GM23338 (cell line): ENCODE data around the gene KRTAP10-9. TPM values are rescaled to one million over a fixed set of nuclear protein-coding genes. Genes with fewer than 3 reads are reported as not detected.
"Not testable (repeated sequence)": the region's sequence is repeated elsewhere in the genome, so short reads cannot be mapped to it uniquely, and the experiment has no call there.

ENCODE experiments used
- ATAC-seq: fragments of 200-7000 bp; cut with Tn5 transposase; 3 replicates; pipeline ENCODE4 v1.9.1; 2020
- DNase-seq: peaks from one replicate; pipeline ENCODE4 v3.0.0-alpha.2; 2015; ENCODE audit warnings: low spot score
- H2AFZ ChIP-seq: fragments of 200-600 bp; sonication (generic); 2 replicates; pipeline ENCODE4 v1.8.0; 2016; ENCODE audit warnings: antibody characterized with exemption, mild to moderate bottlenecking, moderate library complexity
- H3F3A ChIP-seq: fragments of 200-600 bp; sonication (generic); replicated peaks from 2 replicates; pipeline ENCODE4 v1.8.0; 2017; ENCODE audit warnings: antibody characterized with exemption, mixed run types, low read depth
- H3K27ac ChIP-seq: fragments of 200-600 bp; sonication (generic); 2 replicates; pipeline ENCODE4 v1.6.1; 2016; ENCODE audit warnings: low read depth
- H3K27me3 ChIP-seq: fragments of 200-600 bp; sonication (generic); 2 replicates; pipeline ENCODE4 v1.8.0; 2016; ENCODE audit warnings: mild to moderate bottlenecking, mixed run types, moderate library complexity; ENCODE audit not compliant: insufficient read depth
- H3K36me3 ChIP-seq: fragments of 200-600 bp; sonication (generic); 2 replicates; pipeline ENCODE4 v1.8.0; 2016; ENCODE audit warnings: mild to moderate bottlenecking; ENCODE audit not compliant: insufficient read depth
- H3K4me1 ChIP-seq: fragments of 200-600 bp; sonication (generic); 2 replicates; pipeline ENCODE4 v1.8.0; 2016; ENCODE audit warnings: mild to moderate bottlenecking, moderate library complexity; ENCODE audit not compliant: insufficient read depth
- H3K4me2 ChIP-seq: fragments of 200-600 bp; sonication (generic); 2 replicates; pipeline ENCODE4 v1.7.1; 2017; ENCODE audit warnings: mixed run types
- H3K4me3 ChIP-seq: fragments of 200-600 bp; sonication (generic); 2 replicates; pipeline ENCODE4 v1.6.1; 2016; ENCODE audit warnings: mixed run types
- H3K79me2 ChIP-seq: fragments of 200-600 bp; sonication (generic); replicated peaks from 2 replicates; pipeline ENCODE4 v1.8.0; 2017; ENCODE audit warnings: mild to moderate bottlenecking; ENCODE audit not compliant: insufficient read depth
- H3K9me2 ChIP-seq: fragments of 200-600 bp; sonication (generic); 2 replicates; pipeline ENCODE4 v1.8.0; 2017; ENCODE audit not compliant: insufficient read depth
- H4K20me1 ChIP-seq: fragments of 200-600 bp; sonication (generic); replicated peaks from 2 replicates; pipeline ENCODE4 v1.8.0; 2017; ENCODE audit warnings: mild to moderate bottlenecking; ENCODE audit not compliant: insufficient read depth
- H3K27ac Mint-ChIP-seq: 2 replicates; pipeline ENCODE4 v1.8.0; 2020; ENCODE audit warnings: inconsistent platforms, mild to moderate bottlenecking, moderate library complexity, mixed read lengths
- H3K27me3 Mint-ChIP-seq: 3 replicates; pipeline ENCODE4 v1.8.0; 2022; ENCODE audit warnings: low read depth, mild to moderate bottlenecking, moderate library complexity, mixed read lengths, inconsistent platforms; ENCODE audit not compliant: insufficient read depth, poor library complexity
- H3K36me3 Mint-ChIP-seq: 3 replicates; pipeline ENCODE4 v1.8.0; 2021; ENCODE audit warnings: low read depth, mild to moderate bottlenecking, inconsistent platforms, moderate library complexity, mixed read lengths
- H3K4me1 Mint-ChIP-seq: 3 replicates; pipeline ENCODE4 v1.8.0; 2020; ENCODE audit warnings: mild to moderate bottlenecking, inconsistent platforms, mixed read lengths
- H3K4me3 Mint-ChIP-seq: 3 replicates; pipeline ENCODE4 v1.8.0; 2021; ENCODE audit warnings: moderate library complexity, mild to moderate bottlenecking, inconsistent platforms, mixed read lengths
- H3K9me3 Mint-ChIP-seq: 3 replicates; pipeline ENCODE4 v1.8.0; 2020; ENCODE audit warnings: moderate library complexity, mild to moderate bottlenecking, inconsistent platforms, mixed read lengths
- CTCF ChIP-seq, 2 experiments: fragments of 200-600 bp in 1 of 2; sonication (generic) in 1 of 2; conservative IDR thresholded peaks; 2 replicates each; pipeline versions ENCODE4 v1.5.1 to v1.6.1; 2016 to 2017; ENCODE audit warnings: antibody characterized with exemption in 2 of 2, low read depth in 2 of 2, mild to moderate bottlenecking in 2 of 2, moderate library complexity in 1 of 2
- EZH2phosphoT487 ChIP-seq: fragments of 200-600 bp; sonication (generic); IDR thresholded peaks from one replicate; pipeline ENCODE4 v1.8.1; 2018; ENCODE audit warnings: antibody characterized with exemption; ENCODE audit not compliant: unreplicated experiment
- POLR2AphosphoS5 ChIP-seq: IDR thresholded peaks from 2 replicates; pipeline ENCODE4 v1.6.1; 2016; ENCODE audit warnings: antibody characterized with exemption, low read depth
- REST ChIP-seq: IDR thresholded peaks from one replicate; pipeline ENCODE4 v1.6.1; 2018; ENCODE audit warnings: antibody characterized with exemption; ENCODE audit not compliant: unreplicated experiment
- ZNF331 ChIP-seq: fragments of 250-450 bp; sonication (Bioruptor Pico); IDR thresholded peaks from 2 replicates; pipeline ENCODE4 v1.5.0; 2020; ENCODE audit warnings: low read depth, mild to moderate bottlenecking, moderate library complexity
- ZNF462 ChIP-seq: fragments of 250-450 bp; sonication (Bioruptor Pico); IDR thresholded peaks from 2 replicates; pipeline ENCODE4 v1.5.0; 2020; ENCODE audit warnings: mild to moderate bottlenecking, moderate library complexity
- polyA plus RNA-seq: library from polyadenylated mRNA; unstranded; fragments of >200 nt; fragmentation: Nextera tagmentation; extraction: Ambion mirVana; gene quantifications from 2 replicates; pipeline ENCODE4 v1.2.1, GENCODE V29; 2016
- total RNA-seq: library from RNA; depleted of rRNA; stranded (reverse); fragments of >200 nt; shearing (Covaris generic); gene quantifications from 2 replicates; pipeline ENCODE4 v1.2.3, GENCODE V29; 2014

Gene KRTAP10-9
- total and polyA plus RNA-seq, 2 experiments from 2014 or later: not detected

GRCh38 chr21:44637018-44637850 lies 10.3 kb downstream of the KRTAP10-9 start, which contains the start of gene KRTAP10-10:
KRTAP10-10 (plus strand) TSS chr21:44637356; CDS start chr21:44637418, 62 bp downstream.
- no peaks in the 10 kb centered on the region for H3K4me1 ChIP-seq
- no peaks in the 10 kb centered on the region for H3F3A ChIP-seq
- H3K4me2 ChIP-seq: no peak within 1 kb of the TSS
- Mint-ChIP-seq H3K27ac (no peak within 1 kb of the TSS), H3K9me3 (peaks cover 20% of the 10 kb centered on the region), H3K36me3 (no peaks in the 10 kb centered on the region; the same call in 1 of the 3 replicates), H3K4me1 (peaks cover 3% of the 10 kb centered on the region; the same call in 2 of the 3 replicates), H3K4me3 (no peak within 1 kb of the TSS), H3K27me3 (peaks cover 8% of the 10 kb centered on the region)
- ATAC-seq (peak; percentile 52), DNase-seq (no peak)
- H3K36me3 ChIP-seq: 0 out of 2 replicates have a peak, but pooled peaks cover 5% of the 10 kb centered on the region
- no peak within 1 kb of the TSS for H2AFZ ChIP-seq
- no peaks in the 10 kb centered on the region for H3K79me2 ChIP-seq
- H4K20me1 ChIP-seq: no peaks in the 10 kb centered on the region
- H3K9me2 ChIP-seq: no peaks in the 10 kb centered on the region
- H3K27ac ChIP-seq: no peak within 1 kb of the TSS
- no peak within 1 kb of the TSS for H3K4me3 ChIP-seq
- H3K27me3 ChIP-seq: no peaks in the 10 kb centered on the region
- TF ChIP-seq CTCF (conservative IDR thresholded peaks at IDR 0.05; ENCODE audit: low read depth in 2 of 2) (no peak), ZNF462 (CRISPR knock-in tag) (no peak), ZNF331 (CRISPR knock-in tag) (no peak), POLR2AphosphoS5 (no peak), REST (no peak), EZH2phosphoT487 (no peak)

- not testable (repeated sequence) for H3K27ac Mint-ChIP-seq, H3K36me3 ChIP-seq, H3K79me2 ChIP-seq, H3K27me3 Mint-ChIP-seq, DNase-seq, H4K20me1 ChIP-seq, H3K4me3 Mint-ChIP-seq, H3F3A ChIP-seq, H3K4me1 Mint-ChIP-seq, H3K4me2 ChIP-seq, H2AFZ ChIP-seq, H3K27me3 ChIP-seq, H3K4me1 ChIP-seq, H3K36me3 Mint-ChIP-seq, H3K4me3 ChIP-seq, H3K27ac ChIP-seq, H3K9me2 ChIP-seq, ATAC-seq
- H3K9me3 Mint-ChIP-seq: peaks cover 16% of the 10 kb centered on the region; the same call in 2 of the 3 replicates
Measured at GRCh38 chr21:44637851-44638348, 11.0 kb downstream of the KRTAP10-9 start.
